GM21381 (cell line): ENCODE measurements around the gene HS6ST1.

ENCODE experiments used
- ATAC-seq: cut with Tn5 transposase; IDR thresholded peaks from one replicate; pipeline ENCODE4 v1.9.1; 2021; ENCODE audit warnings: mild to moderate bottlenecking, moderate library complexity; ENCODE audit not compliant: unreplicated experiment

The HS6ST1 gene

DNA sequence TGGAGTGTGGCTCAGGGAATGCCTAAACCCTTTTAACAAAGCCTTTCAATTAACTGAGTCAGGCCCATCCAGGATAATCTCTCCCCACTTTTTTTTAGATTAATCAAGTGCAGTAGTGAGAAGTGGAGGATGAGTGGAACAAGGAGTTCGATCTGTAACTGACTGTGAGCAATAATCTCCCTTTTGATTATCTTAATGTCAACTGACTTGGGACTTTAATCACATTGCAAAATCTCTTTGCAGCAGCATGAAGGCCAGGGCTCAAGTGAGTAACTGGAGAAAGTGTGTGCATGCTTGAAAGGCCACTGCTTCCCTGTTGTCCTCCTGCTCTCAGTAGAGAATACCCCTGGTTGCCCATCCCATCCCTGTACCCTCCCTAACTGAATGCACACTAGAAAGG lies 32.1 kb upstream of the HS6ST1 start:
- no peak for ATAC-seq

DNA sequence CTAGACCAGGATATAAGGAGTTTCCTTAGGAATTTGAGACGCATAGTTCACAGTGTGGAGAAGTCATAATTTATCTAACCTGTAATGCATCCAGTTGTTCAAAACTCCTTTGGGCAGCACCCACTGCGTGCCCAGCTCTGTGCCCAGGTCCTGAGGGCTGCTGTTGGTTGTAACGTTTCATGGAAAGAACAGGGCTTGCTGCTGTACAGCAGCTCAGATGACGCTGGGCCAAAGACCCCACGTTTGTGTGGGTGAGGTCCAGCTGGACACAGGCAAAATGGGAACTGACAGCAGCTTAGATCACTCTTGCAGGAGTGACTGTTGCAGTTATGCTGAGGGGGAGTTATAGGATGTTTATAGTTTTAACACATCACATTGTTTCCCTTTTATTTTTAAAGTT lies 30.0 kb upstream of the HS6ST1 start:
- ATAC-seq = no peak

DNA sequence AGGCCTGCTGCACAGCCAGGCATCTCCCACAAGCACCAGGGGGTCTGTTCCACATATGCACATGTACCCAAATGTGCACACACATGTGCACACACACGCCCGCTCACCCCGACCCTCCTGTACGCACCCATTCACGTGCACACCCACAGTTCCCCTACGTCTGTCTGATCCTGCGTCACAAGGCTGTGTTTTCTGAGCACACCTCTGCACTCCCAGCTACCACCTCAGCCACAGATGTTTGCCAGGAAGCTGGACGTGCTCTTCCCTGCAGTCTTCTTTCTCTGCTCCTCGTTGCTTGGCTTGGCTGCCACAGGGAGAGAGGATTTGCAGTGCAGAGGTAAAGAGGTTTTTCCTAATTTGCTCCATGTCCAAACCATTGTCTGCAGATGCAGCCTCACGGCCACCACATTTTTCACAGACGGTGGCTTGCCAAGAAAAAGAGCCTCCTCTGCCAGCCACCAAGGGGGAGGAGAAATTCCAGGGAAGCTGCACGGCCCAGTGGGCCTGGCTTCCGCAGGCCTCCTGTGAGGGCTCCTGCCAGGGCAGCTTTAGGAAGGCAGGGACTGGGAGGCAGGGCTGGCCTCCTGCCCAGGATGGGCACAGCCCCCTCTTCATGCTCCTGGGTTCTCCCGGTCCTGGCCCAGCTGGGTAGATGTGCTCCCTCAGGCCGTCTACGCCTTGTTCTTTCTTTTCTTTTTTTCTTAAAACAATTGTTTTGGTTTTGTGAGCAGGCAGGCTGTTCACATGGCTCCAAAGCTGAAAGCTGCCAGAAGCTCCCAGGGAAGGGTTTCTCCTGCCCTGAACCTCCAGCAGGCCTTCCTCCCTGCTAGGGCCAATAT lies 29.3 kb upstream of the HS6ST1 start:
- ATAC-seq = no peak

DNA sequence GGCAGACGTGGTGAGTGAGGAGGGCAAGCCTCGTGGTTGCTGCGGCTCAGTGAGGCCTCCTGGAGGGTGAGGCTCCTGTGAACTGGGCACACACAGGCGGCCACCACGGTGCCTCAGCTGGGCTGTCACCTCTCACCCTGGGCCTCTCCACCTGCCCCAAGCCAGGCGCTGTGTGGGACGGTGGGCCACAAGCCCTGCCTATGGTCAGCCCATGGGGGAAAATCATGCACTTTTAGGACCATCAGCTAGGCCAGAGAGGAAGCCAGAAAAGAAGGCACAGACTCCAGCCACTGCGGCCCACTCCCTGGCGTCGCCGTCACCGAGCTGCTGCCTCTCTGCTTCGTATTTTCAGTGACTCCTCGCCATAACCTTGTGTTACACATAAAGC lies 28.5 kb upstream of the HS6ST1 start:
- no peak for ATAC-seq

DNA sequence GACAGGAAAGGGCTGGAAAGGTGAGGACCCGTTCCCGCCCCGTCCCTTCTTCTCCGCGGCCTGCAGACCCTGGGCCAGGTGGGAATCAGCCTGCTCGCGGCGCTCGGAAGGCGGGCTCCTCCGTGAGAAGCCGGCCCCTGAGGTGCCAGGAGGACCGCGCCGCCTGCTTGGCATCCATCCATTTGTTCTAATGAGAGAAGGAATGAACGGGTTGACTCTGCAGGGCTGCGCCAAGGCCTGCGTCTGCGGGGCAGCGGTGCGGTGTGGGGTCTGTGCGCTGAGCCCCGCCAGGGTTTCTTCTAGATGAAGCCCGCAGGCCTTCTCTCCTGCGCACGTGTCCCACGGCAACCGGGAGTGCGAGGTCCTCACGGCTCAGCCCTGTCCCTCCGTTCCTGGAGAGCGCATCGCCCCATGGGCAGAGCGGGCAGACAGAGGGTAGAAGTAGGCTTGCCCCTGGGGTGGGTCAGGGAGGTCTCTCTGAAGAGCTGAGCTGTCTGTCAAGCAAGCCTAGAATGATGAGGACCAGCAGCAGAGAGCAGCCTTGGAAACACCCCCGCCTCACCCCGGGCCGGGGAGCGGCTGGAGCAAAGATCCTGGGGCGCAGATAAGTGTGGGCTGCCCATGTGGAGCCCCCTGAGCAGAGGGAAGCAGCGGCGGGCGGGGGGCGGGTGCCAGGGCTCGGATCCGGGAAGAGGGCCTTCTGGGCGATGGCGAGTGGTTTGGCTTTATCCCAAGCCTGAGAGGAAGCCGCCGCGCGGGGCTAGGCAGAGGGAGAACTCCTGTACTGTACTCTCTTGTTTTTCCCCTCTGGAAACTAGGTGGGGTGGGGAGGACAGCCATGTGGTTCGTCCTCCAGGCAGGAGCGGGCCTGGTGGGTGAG lies 27.9 kb upstream of the HS6ST1 start:
- no peak for ATAC-seq

DNA sequence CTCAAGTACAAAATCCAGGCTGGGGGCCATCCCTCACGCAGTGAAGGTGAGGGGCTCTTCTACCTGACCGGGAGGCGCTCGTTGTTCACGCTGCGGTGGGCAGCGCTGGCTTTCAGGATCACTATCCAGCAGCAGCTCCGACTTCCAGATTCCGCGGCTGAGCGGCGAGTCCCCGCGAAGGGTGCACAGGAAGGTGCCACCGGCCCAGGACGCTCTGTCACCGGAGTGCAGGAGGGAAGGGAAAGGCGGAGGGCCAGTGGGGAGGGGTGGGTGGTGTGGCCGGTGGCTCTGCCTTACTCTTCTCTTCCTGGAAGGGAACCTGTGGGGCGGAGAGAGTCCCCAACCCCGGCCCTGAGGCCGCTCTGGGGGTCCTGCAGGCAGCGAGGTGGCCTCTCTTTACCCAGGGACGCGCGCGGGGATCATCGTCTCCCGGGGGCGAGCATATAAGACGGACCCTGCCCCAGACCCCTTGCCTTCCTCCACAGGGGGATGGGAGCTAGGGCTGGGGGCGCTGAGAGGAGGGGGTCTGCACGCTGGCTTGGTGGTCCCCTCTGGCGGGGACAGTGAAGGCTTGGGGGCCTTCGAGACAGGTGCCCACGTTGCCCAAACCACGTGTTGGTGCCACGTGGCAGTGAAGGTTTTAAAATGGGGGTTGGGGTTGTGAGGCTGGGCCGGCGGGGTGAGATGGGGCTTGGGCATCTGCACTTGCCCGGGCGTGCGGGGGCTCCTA lies 26.9 kb upstream of the HS6ST1 start:
- no peak for ATAC-seq

DNA sequence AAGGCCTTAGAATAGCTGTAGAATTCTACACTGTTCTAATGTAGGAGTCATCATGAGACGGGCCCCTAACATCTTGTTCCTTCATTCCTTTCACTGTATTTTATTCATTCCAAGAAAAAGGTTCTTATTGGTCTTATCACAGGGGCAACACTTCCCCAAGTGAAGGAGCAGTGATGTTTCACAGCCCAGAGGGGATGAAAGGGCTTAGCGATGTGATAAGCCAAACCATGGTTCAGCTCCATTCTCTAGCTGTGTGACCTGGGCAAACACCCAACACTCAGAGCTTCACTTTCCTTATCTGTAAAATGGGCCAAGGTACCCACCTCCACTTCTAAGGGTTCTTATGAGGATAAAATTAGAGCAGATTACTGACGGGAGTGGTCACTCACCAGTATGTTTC lies 25.4 kb upstream of the HS6ST1 start:
- no peak for ATAC-seq

DNA sequence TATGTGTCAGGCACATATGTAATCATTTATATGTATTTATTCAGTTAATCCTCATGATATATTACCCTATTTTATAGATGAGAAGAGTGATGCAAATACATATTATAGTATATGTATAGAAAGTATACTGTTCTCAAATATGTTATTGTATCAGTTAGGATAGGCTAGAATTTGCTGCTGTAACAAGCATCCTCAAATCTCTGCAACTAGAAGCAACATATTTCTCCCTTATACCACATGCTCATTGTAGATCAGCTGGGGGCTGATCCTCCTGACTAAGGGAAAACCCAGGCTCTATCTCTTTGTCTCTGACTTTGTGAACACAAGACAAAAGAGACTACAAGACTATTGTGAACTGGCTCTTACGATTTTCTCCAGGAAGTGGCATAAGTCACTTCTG lies 24.8 kb upstream of the HS6ST1 start:
- ATAC-seq = no peak

DNA sequence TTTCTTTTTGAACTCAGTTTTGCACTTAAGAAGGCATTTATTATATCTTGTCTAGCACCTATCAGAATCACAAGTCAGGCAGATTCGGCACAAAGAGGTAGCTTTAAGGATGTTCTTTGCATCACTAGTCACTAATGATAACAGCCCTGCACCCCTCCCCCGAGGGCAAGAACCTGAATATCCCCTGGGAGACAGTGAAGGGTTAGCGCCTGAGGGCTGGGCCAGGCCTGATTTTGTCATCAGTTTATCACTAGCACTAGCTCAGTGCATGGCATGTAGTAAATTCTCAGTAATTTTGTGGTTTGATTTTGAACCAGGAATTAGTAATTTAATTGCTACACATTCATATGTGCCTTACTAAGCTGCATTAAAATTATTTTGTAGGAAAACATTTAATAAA lies 23.9 kb upstream of the HS6ST1 start:
- ATAC-seq = no peak

DNA sequence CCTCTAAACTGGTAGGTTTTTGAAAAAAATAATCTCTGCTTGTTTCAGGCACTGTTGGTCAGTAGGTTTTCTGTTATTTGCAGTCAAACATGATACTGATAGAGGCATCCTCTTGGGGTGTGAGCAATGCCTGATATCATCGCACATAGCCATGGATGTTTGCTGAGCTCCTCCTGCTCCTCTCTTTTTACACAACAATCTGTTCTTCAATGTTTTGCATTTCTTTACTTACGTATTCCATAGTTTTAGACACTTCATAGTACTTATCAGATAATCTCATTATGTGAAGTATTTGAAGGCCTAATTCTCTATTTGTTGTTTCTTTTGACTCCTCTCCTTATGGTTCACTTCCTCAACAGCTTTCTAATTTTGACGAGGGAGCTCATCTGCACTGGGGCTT lies 23.0 kb upstream of the HS6ST1 start:
- no peak for ATAC-seq

DNA sequence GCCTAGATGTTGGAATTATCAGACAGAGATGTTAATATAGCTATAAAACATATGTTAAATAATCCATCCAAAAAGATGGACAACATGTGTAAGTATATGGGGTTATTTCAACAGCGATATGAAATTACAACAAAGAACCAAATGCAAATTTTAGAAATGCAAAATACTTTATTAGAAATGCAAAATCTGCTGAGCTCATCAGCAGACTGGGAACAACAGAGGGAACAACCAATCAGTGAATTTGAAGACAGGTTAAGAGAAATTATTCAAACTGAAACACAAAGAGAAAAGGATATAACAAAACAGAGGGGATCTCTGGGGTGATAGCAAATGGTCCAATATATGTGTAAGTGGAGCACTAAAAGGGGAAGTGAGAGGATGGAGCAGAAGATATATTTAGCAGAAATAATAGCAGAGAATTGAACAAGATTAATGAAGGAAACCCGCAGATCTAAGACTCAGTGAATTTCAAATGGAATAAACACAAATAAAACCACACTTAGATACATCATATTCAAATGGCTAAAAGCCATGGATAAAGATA lies 13.5 kb upstream of the HS6ST1 start:
- no peak for ATAC-seq

DNA sequence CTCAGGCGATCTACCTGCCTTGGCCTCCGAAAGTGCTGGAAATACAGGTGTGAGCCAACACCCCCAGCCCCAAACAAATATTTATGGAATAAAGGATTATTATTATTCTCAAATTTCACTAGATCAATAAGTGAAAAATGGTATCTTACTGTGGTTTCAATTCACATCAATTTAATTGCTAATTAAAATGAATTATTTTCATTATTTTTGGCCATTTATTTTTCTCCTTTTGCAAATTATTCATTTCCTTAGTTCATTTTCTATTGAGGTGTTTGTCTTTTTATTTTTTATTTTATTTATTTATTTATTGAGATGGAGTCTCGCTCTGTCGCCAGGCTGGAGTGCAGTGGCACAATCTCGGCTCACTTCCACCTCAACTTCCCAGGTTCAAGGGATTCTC lies 11.9 kb upstream of the HS6ST1 start:
- ATAC-seq = no peak

DNA sequence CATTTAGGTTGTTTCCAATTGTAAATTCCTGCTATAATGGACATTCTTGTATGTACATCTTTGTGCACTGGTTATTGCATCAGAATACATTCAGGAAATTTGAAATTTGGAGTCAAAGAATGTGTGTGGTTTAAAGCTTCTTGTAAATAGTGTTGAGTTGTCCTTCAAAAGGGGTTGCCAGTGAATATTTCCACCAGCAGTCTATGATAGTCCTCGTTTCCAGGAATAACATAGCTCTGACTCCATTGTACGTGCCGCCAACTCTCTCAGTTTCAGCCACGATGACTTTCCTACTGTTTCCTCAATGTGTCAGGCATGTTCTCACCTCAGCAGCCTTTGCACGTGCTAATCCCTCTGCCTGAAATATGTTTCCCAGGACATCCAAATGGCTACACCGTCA lies 10.9 kb upstream of the HS6ST1 start:
- ATAC-seq = no peak

DNA sequence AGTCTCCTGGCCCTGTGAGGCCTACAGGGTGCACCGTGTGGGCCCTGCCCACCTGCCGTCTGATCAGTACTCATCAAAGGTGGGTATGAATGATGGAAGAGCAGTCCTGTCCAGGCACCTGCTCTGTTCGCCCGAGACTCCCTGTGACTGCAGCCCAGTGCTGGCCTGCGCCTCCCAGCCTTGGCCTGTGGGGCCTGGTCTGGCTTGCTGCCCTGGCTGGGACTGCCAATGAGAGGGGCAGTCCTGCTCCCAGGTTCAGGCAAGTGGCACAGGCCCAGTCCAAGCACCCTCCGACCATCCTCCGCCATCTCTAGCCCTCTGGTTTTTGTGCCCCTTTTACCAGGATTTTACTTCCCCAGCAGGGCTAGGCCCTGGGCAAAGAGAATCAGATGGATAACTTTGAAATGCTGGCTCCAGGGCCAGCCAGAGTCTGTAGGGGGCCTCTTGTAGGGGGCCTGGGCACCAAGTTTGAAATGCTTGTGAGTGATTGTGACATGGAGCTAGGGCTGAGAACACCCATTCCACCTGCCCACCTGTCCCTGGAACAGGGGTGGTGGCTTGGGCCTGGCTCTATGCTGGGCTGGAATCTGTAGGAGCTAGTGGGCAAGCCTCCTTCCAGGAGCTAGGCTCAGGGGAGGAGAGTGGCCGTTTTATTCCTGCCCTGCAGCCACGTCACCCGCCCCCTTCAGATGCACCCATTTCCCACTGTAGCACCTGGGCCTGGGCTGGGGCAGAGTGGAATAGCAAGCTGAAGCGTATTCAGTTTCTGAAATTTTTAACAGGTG lies 8.7 kb upstream of the HS6ST1 start:
- ATAC-seq = no peak

DNA sequence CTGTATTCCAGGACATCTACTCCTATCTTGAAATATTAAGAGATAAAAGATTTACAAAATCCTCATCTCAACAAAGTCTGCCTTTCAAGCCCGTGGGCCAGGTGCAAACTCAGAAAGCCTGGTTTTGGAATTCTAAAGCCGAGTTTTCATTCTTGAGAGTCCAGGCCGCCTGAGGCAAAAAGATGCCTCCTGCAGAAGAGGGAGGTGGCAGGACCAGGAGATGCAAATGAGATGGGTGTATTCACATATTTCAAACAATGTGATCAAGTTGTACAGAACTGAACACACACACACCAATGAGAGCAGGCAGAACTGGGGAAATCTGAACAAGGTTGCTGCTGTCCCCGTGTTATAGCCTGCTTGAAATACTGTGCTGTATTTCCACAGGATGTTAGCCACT lies 7.7 kb upstream of the HS6ST1 start:
- ATAC-seq = no peak

DNA sequence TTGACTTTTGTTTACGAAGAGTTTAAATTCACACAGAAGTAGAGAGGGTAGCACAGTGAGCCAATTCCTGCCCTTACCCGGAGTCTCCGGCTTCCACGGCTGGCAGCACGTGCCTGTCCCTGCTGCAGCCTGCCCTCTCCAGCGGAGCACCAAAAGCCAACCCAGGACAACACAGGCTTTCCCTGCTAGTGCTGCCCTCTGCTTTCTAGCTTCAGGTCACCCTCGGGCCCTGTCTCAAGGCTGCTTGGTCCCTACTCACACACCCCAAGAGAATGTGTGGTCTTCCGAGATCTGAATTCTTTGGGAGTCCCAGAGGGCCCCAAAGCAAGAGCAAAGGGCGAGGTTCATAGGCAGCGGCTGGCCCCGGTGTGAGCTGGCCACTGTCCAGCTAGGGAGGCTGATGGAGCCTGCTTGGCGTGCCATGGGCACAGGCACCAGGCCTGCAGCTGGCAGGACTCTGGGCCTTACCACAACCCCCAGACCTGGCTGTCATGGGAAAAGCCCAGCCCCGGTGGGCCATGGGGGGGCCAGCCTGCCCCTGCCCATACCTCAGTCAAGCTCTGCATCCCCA lies 7.0 kb upstream of the HS6ST1 start:
- ATAC-seq = no peak

DNA sequence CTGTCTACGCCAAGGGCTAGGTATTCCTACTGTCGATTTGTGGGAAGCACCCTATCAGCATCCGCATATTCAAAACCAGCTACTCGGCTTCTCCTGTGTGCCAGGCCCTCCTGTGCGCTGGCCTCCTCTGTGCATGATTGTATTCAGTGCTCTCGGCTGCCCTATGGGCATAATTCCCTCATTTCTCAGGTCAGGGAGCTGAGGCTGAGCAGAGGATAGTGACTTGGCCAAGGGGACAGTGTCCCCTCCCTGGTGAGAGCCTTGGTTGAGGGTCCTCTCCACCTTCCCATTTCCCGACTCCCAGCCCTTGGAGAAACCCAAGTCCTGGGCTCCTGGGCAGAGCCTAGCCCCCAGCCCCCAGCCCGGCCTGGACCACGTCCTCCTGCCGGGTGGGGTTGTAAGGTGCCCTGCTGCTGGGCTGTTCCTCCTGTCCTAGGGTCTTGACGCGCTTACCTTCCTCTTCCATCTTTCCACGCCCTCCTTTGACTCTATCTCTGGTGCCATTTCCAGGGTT lies 6.3 kb upstream of the HS6ST1 start:
- no peak for ATAC-seq

DNA sequence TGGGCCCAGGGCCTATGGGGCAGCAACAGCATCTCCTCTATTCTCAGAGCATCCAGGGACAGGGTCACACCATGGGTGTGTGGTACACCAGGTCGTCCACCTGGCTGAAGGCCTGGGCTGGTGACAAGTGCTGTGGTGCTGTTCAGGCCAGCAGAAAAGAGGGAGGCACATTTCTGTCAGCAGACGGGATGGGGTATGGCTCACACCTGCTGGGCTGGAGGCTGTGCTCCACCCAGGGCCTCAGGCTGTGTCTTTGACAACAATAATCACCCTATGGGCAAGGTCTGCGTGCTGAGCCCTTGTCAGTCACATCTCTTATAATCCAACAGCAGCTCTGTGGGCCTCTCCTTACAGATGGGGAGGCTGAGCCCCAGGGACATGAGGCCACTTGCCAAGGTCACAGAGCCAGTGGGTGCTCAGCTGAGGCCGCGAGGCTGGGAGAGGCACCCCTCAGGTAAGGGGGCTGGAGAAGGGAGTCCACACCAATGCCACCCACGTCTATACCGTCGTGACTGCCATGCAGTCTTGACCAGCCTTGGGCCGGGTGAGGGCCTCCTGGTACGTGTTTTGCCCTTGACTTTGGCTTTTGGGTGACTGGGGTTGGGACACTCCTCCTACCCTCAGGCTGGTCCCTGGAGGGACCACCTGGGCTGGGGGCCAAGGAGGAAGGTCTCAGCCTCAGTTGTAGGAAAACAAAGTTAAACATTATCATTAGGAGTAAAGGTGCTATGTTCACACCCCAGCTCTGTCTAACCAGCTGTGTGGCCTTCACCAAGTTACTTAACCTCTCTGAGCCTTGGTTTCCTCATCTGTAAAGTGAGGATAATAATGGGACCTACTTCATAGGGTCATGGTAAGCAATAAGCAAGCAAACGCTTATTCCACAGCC lies 5.6 kb upstream of the HS6ST1 start:
- ATAC-seq = no peak

DNA sequence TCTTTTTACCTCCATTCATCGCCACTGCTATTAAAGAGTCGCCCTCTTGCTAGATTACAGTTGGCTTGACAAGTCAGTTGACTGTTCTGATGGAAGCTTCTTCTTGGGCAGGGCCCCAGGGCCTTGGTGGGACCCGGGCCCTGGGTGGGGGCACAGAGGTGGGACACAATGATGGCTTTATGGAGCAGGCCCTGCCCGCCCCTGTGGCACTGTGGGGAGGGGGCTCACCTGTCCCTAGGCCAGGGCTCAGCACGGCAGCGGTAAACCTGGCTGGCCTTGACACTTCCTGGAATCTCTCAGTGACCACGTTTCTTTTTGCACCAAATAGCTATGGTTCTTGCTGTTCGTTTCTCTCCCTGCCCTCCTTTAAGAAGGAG lies 4.9 kb upstream of the HS6ST1 start:
- no peak for ATAC-seq
